Neural cell (in vitro differentiated cells): Measurements from ENCODE around the gene RBM10. TPM values are rescaled to one million over a fixed set of nuclear protein-coding genes. Genes with fewer than 3 reads are reported as not detected.

Experiments
- H2AFZ ChIP-seq: fragments of 200-600, 300-800 bp; sonication (generic), shearing (Covaris generic); 2 replicates; pipeline ENCODE4 v1.6.0; 2014; ENCODE audit warnings: low read depth, mild to moderate bottlenecking, antibody characterized with exemption, low read length, moderate library complexity
- H3F3A ChIP-seq: fragments of 200-600 bp; shearing (Covaris generic); 2 replicates; pipeline ENCODE4 v1.6.1; 2016; ENCODE audit warnings: mild to moderate bottlenecking, moderate library complexity, mixed read lengths, antibody characterized with exemption, low read length; ENCODE audit not compliant: insufficient read depth, poor library complexity, severe bottlenecking
- H3K27ac ChIP-seq: fragments of 200-600, 300-800 bp; sonication (generic), shearing (Covaris generic); 2 replicates; pipeline ENCODE4 v1.5.1; 2014; ENCODE audit warnings: mild to moderate bottlenecking, low read length, moderate library complexity
- H3K27me3 ChIP-seq: fragments of 300-800, 200-600 bp; sonication (generic), shearing (Covaris generic); 2 replicates; pipeline ENCODE4 v1.6.0; 2014; ENCODE audit warnings: mild to moderate bottlenecking, low read depth, low read length, moderate library complexity; ENCODE audit not compliant: insufficient read depth
- H3K36me3 ChIP-seq: fragments of 300-800, 200-600 bp; sonication (generic), shearing (Covaris generic); 2 replicates; pipeline ENCODE4 v1.5.1; 2014; ENCODE audit warnings: mild to moderate bottlenecking, antibody characterized with exemption, low read length, moderate library complexity; ENCODE audit not compliant: insufficient read depth
- H3K4me2 ChIP-seq: fragments of 300-800, 200-600 bp; sonication (generic), shearing (Covaris generic); 2 replicates; pipeline ENCODE4 v1.6.0; 2014; ENCODE audit warnings: mild to moderate bottlenecking, low read length
- H3K4me3 ChIP-seq: fragments of 300-800, 200-600 bp; sonication (generic), shearing (Covaris generic); 2 replicates; pipeline ENCODE4 v1.5.1; 2014; ENCODE audit warnings: mild to moderate bottlenecking, low read length, moderate library complexity
- H3K79me2 ChIP-seq: fragments of 200-600 bp; shearing (Covaris generic); replicated peaks from 2 replicates; pipeline ENCODE4 v1.6.0; 2014; ENCODE audit warnings: mild to moderate bottlenecking, low read length, moderate library complexity; ENCODE audit not compliant: insufficient read depth
- H3K9ac ChIP-seq: fragments of 300-800, 200-600 bp; sonication (generic), shearing (Covaris generic); 2 replicates; pipeline ENCODE4 v1.6.1; 2016; ENCODE audit warnings: mild to moderate bottlenecking, low read length, mixed read lengths
- H3K9me2 ChIP-seq: fragments of 200-600 bp; shearing (Covaris generic); 2 replicates; pipeline ENCODE4 v1.6.1; 2016; ENCODE audit warnings: mild to moderate bottlenecking, low read length, mixed read lengths; ENCODE audit not compliant: insufficient read depth
- H3K9me3 ChIP-seq: fragments of 200-600, 300-800 bp; sonication (generic), shearing (Covaris generic); 2 replicates; pipeline ENCODE4 v1.6.1; 2016; ENCODE audit warnings: mild to moderate bottlenecking, mixed run types, low read length, moderate library complexity, mixed read lengths
- H4K20me1 ChIP-seq: fragments of 200-600 bp; shearing (Covaris generic); 2 replicates; pipeline ENCODE4 v1.6.1; 2016; ENCODE audit warnings: mild to moderate bottlenecking, mixed run types; ENCODE audit not compliant: insufficient read depth
- EP300 ChIP-seq: fragments of 450-650 bp; conservative IDR thresholded peaks from 2 replicates; pipeline ENCODE4 v1.6.1; 2014; ENCODE audit warnings: antibody characterized with exemption, mild to moderate bottlenecking, moderate library complexity; ENCODE audit not compliant: poor library complexity, severe bottlenecking
- EZH2 ChIP-seq: fragments of 200-600, 300-800 bp; shearing (Covaris generic), sonication (generic); IDR thresholded peaks from 2 replicates; pipeline ENCODE4 v1.6.1; 2014; ENCODE audit warnings: antibody characterized with exemption, low read length, borderline replicate concordance, mild to moderate bottlenecking; ENCODE audit not compliant: insufficient read depth, poor library complexity, severe bottlenecking
- MXI1 ChIP-seq: fragments of 450-650 bp; conservative IDR thresholded peaks from 2 replicates; pipeline ENCODE4 v1.6.1; 2014; ENCODE audit warnings: antibody characterized with exemption, mild to moderate bottlenecking; ENCODE audit not compliant: poor library complexity, severe bottlenecking
- POLR2AphosphoS5 ChIP-seq: IDR thresholded peaks from 2 replicates; pipeline ENCODE4 v1.6.1; 2012
- RAD21 ChIP-seq: fragments of 450-650 bp; conservative IDR thresholded peaks from 2 replicates; pipeline ENCODE4 v1.6.1; 2014; ENCODE audit warnings: antibody characterized with exemption, mild to moderate bottlenecking, moderate library complexity
- SMC3 ChIP-seq: fragments of 450-650 bp; conservative IDR thresholded peaks from 2 replicates; pipeline ENCODE4 v1.6.1; 2014; ENCODE audit warnings: antibody characterized with exemption, mild to moderate bottlenecking, moderate library complexity; ENCODE audit not compliant: poor library complexity
- TAF1 ChIP-seq: IDR thresholded peaks from 2 replicates; pipeline ENCODE4 v1.6.1; 2012; ENCODE audit warnings: low read depth
- polyA plus RNA-seq: library from polyadenylated mRNA; depleted of rRNA; stranded (reverse); fragments of >200 nt; gene quantifications from 2 replicates; pipeline ENCODE4 v1.2.3, GENCODE V29; 2014
- TF ChIP-seq, protein P1 (sequence below): IDR thresholded peaks from 2 replicates; pipeline ENCODE4 v1.6.1; 2012; ENCODE audit warnings: borderline replicate concordance
- TF ChIP-seq, protein P2 (sequence below): fragments of 450-650 bp; IDR thresholded peaks from 2 replicates; pipeline ENCODE4 v1.5.1; 2014; ENCODE audit warnings: antibody characterized with exemption, mild to moderate bottlenecking, moderate library complexity; ENCODE audit not compliant: poor library complexity, severe bottlenecking

Gene RBM10
- polyA plus RNA-seq, 1 donor from 2014 or later = 53.1 TPM

DNA sequence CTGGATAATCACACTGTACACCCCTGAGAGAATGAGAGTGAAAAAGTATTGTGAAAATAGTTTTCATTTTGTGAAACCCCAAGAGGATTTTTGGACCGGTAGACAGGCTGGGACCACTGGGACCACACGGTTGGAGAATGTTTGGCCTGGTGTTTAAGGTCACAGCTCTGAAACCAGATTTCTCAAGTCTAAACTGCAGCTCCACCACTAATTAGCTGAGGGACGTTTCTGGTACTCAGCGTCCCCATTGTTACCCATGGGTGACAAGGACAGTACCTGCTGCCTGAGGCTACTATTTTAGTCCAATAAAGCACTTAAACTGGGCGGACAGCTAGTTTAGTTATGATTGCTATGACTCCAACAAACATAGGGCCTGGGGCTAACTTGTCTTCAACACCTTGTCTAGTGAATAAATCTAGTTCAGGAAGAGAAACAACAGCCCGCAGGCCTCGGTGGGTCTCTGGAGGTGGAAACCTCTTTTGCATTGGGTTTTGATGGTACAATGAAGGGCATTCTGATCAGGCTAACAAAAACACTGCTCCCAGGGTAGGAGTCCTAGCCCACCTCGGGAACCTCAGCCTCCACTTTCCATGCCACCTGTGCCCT is 87.3 kb downstream of the RBM10 start:
- Histone ChIP-seq H3K9me3 (no peaks in the 10 kb centered on the region), H3F3A (no peaks in the 10 kb centered on the region), H3K36me3 (no peaks in the 10 kb centered on the region), H3K27me3 (no peaks in the 10 kb centered on the region), H3K79me2 (peaks cover 37% of the 10 kb centered on the region), H2AFZ (no peak overlapping the region), H3K4me2 (peak overlapping the region; percentile 70), H3K27ac (peak overlapping the region; percentile 98), H3K9me2 (no peaks in the 10 kb centered on the region), H3K4me3 (peak overlapping the region; percentile 83), H4K20me1 (no peaks in the 10 kb centered on the region), H3K9ac (peak overlapping the region; percentile 98)
- TF ChIP-seq EP300 (no peak), MXI1 (no peak), SMC3 (no peak), RAD21 (no peak), POLR2AphosphoS5 (no peak), EZH2 (no peak), TAF1 (no peak)
- TF ChIP-seq, protein P1, sequence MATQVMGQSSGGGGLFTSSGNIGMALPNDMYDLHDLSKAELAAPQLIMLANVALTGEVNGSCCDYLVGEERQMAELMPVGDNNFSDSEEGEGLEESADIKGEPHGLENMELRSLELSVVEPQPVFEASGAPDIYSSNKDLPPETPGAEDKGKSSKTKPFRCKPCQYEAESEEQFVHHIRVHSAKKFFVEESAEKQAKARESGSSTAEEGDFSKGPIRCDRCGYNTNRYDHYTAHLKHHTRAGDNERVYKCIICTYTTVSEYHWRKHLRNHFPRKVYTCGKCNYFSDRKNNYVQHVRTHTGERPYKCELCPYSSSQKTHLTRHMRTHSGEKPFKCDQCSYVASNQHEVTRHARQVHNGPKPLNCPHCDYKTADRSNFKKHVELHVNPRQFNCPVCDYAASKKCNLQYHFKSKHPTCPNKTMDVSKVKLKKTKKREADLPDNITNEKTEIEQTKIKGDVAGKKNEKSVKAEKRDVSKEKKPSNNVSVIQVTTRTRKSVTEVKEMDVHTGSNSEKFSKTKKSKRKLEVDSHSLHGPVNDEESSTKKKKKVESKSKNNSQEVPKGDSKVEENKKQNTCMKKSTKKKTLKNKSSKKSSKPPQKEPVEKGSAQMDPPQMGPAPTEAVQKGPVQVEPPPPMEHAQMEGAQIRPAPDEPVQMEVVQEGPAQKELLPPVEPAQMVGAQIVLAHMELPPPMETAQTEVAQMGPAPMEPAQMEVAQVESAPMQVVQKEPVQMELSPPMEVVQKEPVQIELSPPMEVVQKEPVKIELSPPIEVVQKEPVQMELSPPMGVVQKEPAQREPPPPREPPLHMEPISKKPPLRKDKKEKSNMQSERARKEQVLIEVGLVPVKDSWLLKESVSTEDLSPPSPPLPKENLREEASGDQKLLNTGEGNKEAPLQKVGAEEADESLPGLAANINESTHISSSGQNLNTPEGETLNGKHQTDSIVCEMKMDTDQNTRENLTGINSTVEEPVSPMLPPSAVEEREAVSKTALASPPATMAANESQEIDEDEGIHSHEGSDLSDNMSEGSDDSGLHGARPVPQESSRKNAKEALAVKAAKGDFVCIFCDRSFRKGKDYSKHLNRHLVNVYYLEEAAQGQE = no peak
- TF ChIP-seq, protein P2, sequence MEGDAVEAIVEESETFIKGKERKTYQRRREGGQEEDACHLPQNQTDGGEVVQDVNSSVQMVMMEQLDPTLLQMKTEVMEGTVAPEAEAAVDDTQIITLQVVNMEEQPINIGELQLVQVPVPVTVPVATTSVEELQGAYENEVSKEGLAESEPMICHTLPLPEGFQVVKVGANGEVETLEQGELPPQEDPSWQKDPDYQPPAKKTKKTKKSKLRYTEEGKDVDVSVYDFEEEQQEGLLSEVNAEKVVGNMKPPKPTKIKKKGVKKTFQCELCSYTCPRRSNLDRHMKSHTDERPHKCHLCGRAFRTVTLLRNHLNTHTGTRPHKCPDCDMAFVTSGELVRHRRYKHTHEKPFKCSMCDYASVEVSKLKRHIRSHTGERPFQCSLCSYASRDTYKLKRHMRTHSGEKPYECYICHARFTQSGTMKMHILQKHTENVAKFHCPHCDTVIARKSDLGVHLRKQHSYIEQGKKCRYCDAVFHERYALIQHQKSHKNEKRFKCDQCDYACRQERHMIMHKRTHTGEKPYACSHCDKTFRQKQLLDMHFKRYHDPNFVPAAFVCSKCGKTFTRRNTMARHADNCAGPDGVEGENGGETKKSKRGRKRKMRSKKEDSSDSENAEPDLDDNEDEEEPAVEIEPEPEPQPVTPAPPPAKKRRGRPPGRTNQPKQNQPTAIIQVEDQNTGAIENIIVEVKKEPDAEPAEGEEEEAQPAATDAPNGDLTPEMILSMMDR = no peak

DNA sequence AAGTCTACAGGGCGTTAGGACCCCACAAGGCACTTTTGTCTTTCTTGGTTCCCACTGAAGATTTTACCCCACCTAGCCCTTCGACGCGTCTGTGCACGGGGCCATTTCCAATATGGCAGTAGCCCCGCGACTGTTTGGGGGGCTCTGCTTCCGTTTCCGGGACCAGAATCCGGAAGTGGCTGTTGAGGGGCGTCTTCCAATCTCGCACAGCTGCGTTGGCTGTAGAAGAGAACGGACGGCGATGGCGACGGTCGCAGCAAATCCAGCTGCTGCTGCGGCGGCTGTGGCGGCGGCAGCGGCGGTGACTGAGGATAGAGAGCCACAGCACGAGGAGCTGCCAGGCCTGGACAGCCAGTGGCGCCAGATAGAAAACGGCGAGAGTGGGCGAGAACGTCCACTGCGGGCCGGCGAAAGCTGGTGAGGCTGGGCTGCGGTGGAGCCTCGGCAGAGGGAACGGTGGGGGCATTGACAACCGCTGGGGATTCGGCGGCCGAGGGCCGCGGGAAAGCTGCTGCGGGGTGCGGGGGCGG is 87.8 kb downstream of the RBM10 start, which contains the start of gene USP11:
Gene USP11, plus strand, starts transcription at position 207 of the 530 bp plus-strand sequence. Its CDS starts 35 bp downstream, at position 242.
- peak within 1 kb of the TSS; percentile 70 for H3K4me2 ChIP-seq
- H3K9me2 ChIP-seq = no peaks in the 10 kb centered on the region
- TF ChIP-seq TAF1 (peak; percentile 67), EP300 (peak; percentile 41), RAD21 (peak; percentile 62), POLR2AphosphoS5 (peak; percentile 99), SMC3 (peak; percentile 62), EZH2 (no peak), MXI1 (peak; percentile 49)
- TF ChIP-seq, protein P2 = no peak
- TF ChIP-seq, protein P1 = peak; percentile 86
- H3K4me3 ChIP-seq = peak within 1 kb of the TSS; percentile 83
- H3K9me3 ChIP-seq = no peaks in the 10 kb centered on the region
- H3K79me2 ChIP-seq = peaks cover 42% of the 10 kb centered on the region
- no peaks in the 10 kb centered on the region for H3K27me3 ChIP-seq
- H3F3A ChIP-seq = no peaks in the 10 kb centered on the region
- no peaks in the 10 kb centered on the region for H3K36me3 ChIP-seq
- H3K27ac ChIP-seq = peak within 1 kb of the TSS; percentile 98
- H4K20me1 ChIP-seq = no peaks in the 10 kb centered on the region
- H3K9ac ChIP-seq = peak within 1 kb of the TSS; percentile 98
- no peak within 1 kb of the TSS for H2AFZ ChIP-seq
